IPS-11a (cell line): Measurements from ENCODE around the gene ELOF1.
"Not testable (repeated sequence)": the region's sequence is repeated elsewhere in the genome, so short reads cannot be mapped to it uniquely, and the experiment has no call there.

ENCODE experiments used
- H3K4me3 ChIP-seq: one replicate; pipeline ENCODE4 v1.5.1; 2013; ENCODE audit warnings: low read depth, low read length, control low read depth

ELOF1 gene

DNA sequence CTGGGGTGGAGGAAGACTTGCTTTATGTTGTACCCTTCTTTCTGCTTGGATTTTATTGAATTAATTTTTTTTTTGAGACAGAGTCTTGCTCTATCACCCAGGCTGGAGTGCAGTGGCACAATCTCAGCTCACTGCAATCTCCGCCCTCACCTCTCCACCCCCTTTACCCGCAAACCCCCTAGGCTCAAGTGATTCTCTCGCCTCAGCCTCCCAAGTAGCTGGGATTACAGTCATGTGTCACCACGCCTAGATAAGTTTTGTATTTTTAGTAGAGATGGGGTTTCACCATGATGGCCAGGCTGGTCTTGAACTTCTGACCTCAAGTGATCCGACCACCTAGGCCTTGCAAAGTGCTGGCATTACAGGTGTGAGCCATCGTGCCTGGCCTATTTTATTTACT lies 14.3 kb upstream of the ELOF1 start:
- H3K4me3 ChIP-seq, result not testable (repeated sequence)

GRCh38 chr19:11570039-11570462 lies 11.0 kb upstream of the ELOF1 start:
- no peak overlapping the region for H3K4me3 ChIP-seq

DNA sequence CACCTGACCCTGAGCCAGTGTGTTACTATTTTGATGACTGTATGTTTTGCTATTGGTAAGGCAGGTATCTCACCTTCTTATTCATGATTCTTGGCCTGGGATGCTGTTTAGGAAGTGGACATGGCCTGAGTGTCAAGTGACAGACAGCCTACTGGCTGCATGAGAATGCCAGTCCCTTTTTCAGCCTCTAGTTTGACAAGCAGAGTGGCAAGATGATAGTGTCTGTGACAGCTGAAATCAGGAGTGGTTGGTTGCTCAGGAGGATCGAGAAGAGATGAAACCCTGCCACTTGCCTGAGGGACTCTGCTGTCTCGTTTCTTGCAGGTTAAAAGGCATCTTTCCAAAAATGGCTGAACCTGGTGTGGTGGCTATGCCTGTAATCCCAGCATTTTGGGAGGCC lies 7.1 kb upstream of the ELOF1 start:
- H3K4me3 ChIP-seq, result no peak overlapping the region

DNA sequence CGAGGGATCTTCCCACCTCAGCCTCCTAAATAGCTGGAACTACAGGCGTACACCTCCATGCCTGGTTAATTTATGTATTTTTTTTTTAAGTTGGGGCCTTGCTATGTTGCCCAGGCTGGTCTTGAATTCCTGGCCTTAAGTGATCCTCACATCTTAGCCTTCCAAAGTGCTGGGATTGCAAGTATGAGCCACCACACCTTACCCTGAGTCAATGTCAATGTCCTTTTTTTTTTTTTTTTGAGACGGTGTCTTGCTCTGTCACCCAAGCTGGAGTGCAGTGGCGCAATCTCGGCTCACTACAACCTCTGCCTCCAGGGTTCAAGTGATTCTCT lies 6.6 kb upstream of the ELOF1 start:
- H3K4me3 ChIP-seq, result not testable (repeated sequence)

- H3K4me3 ChIP-seq, result not testable (repeated sequence)
Observed at GRCh38 chr19:11564082-11564807, 5.2 kb upstream of the ELOF1 start.

DNA sequence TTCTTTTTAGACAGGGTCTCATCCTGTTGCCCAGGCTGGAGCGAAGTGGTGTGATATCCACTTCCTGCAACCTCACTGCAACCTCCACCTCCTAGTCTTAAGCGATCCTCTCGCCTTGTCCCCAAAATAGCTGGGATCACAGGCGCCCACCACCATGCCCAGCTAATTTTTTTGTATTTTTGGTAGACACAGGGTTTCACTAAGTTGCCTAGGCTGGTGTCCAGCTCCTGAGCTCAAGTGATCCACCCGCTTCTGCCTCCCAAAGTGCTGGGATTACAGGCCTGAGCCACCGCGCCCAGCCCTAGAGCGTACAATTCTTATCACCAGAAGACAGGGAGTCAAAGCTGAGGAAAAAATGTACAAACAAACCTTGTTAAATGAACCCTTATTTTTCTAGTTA lies 4.5 kb upstream of the ELOF1 start:
- no peak overlapping the region for H3K4me3 ChIP-seq

- no peak overlapping the region for H3K4me3 ChIP-seq
Observed at GRCh38 chr19:11560404-11561051, 1.5 kb upstream of the ELOF1 start.

- H3K4me3 ChIP-seq, result no peak overlapping the region
Observed at GRCh38 chr19:11556634-11557420, 2.2 kb downstream of the ELOF1 start.

- no peak overlapping the region for H3K4me3 ChIP-seq
Observed at GRCh38 chr19:11555246-11555645, 3.8 kb downstream of the ELOF1 start.

DNA sequence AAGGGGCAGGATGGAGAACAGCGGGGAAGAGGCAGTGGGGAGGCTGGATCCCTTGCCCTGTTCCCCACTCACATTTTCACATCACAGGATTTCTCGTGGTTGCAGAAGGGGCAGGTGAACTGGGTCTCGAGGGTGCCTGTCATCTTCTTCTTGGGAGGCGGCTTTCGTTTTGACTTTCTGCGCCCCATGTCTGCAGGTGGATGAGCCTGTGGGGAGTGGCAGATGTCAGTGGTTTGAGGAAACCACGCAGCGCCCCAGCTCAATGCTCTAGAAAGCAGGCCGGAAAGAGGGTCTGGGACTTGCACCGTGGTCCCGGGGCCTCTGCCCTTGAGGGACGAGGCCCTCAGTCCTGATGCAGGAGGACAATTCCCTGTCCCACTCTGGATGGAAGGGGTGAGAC lies 4.9 kb downstream of the ELOF1 start:
- H3K4me3 ChIP-seq, result no peak overlapping the region

- H3K4me3 ChIP-seq, result no peak overlapping the region
Observed at GRCh38 chr19:11552666-11553372, 6.2 kb downstream of the ELOF1 start.

- no peak overlapping the region for H3K4me3 ChIP-seq
Observed at GRCh38 chr19:11551603-11552235, 7.3 kb downstream of the ELOF1 start.

DNA sequence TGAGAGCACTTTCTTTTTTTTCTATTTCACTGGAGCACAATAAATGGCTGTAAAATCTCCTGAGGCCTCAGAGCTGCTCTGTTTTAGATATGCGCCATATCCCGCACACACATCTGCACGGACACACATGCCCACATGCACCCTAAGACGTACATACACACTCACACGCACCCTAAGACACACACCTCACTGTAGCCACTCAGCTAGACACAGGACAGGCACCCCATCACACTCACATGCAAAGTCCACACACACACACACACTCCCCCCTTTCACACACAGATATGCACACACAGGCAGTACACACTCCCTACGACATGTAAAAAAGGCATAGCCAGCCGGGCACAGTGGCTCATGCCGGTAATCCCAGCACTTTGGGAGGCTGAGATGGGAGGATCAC lies 8.8 kb downstream of the ELOF1 start:
- H3K4me3 ChIP-seq, result no peak overlapping the region

GRCh38 chr19:11549386-11549953 lies 9.6 kb downstream of the ELOF1 start:
- no peak overlapping the region for H3K4me3 ChIP-seq

GRCh38 chr19:11547929-11548700 lies 10.9 kb downstream of the ELOF1 start:
- H3K4me3 ChIP-seq, result no peak overlapping the region

DNA sequence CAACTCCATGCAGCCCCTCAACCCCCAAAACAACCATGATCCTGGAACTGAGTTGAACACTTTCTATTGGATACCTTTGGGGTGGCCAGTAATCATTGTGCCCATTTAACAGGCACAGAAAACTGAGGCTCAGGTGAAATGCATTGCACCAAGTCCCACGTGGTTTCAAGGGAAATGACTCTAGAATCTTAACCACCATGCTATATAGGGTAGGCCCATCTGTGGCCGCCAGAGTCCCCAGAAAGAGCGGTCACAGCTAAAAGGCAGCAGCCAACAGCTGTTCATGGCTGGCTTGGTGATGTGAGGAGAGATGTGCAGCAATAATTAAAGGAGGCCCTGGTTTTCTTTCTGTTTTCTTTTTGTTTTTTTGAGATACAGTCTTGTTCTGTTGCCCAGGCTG lies 17.8 kb downstream of the ELOF1 start:
- H3K4me3 ChIP-seq, result no peak overlapping the region

DNA sequence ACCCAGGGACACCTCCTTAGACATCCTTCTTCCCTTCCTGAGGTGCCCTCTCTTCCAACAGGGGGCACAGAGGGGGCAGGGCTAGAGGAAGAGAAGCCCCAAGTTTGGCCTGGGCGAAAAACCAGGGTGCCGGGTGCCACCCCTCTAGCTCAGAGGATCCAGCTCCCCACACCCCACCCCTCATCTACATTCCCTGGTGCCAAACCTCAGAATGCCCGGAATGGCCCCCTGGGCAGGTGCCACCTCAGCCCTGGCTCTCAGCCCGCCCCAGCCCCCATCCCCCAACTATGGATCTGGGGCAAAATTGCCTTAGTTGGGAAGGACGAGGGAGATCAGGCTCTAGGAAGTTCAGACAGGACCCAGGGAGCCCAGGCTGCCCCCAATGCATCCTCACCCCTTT lies 18.4 kb downstream of the ELOF1 start:
- no peak overlapping the region for H3K4me3 ChIP-seq

- peak overlapping the region; percentile 35 for H3K4me3 ChIP-seq
Observed at GRCh38 chr19:11539495-11540365, 19.3 kb downstream of the ELOF1 start.
